Sigmoid colon (tissue), 4 donors: ENCODE results near the gene ZMIZ1.
A peak's percentile ranks its signal among the peaks of the same experiment; 100 is the strongest.

Source experiments
- EP300 ChIP-seq, 4 donors: sonication (generic); formaldehyde crosslinking; IDR thresholded peaks; one replicate each; pipeline ENCODE4 v1.6.1; 2017; ENCODE audit warnings: antibody characterized with exemption in 4 of 4
- POLR2A ChIP-seq, 2 donors: fragments of 450-650 bp; IDR thresholded peaks; one replicate each; pipeline ENCODE4 v1.6.1; 2016; ENCODE audit warnings: antibody characterized with exemption in 2 of 2, mild to moderate bottlenecking in 2 of 2, moderate library complexity in 2 of 2
- POLR2AphosphoS5 ChIP-seq, 4 donors: sonication (generic); formaldehyde crosslinking; IDR thresholded peaks; one replicate each; pipeline ENCODE4 v1.6.1; 2017; ENCODE audit warnings: antibody characterized with exemption in 4 of 4
- TF ChIP-seq, protein P1 (sequence below), 4 experiments: fragments of 450-650 bp in 3 of 4; fragments of 200-600 bp in 1 of 4; IDR thresholded peaks; one replicate each; pipeline ENCODE4 v1.5.1; 2016 to 2019; ENCODE audit warnings: antibody characterized with exemption in 4 of 4, mild to moderate bottlenecking in 3 of 4, moderate library complexity in 2 of 4

DNA sequence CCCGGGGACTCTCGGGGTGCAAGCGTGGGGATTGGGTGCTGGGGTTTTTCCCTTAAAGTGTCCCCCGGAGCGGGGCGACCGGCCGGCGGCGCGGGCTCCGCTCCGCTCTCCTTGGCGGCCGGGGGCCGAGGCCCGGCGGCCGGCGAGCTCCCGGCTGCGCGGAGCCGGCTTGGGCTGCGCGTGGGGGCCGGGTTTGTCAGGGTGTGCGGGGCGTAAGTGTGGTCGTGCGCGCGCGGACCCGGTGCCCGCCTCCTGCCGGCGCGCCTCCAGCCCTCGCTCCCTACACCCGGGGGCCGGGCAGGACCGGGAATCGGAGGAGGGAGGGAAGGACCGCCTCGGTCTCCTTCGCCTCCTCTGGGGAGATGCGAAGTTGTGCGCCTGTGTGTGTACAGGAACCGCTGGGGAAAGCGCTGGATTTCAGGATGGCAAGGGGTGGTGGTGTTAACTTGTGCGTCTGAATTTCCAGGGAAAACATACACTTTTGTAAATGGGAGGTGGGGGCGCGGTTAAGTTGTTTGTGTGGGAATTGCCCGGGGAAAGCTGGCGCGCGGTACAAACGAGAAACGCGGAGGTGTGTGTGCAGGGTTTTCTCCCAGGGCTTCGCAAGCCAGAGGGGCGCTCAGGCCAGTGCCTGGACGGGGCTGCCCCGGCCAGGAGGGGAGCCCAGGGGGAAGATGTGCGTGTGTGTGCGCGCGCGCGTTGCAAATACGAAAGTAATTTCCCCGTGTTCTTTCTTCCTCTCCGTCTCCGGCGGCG lies 737 bp downstream of the ZMIZ1 start:
- TF ChIP-seq, protein P1, sequence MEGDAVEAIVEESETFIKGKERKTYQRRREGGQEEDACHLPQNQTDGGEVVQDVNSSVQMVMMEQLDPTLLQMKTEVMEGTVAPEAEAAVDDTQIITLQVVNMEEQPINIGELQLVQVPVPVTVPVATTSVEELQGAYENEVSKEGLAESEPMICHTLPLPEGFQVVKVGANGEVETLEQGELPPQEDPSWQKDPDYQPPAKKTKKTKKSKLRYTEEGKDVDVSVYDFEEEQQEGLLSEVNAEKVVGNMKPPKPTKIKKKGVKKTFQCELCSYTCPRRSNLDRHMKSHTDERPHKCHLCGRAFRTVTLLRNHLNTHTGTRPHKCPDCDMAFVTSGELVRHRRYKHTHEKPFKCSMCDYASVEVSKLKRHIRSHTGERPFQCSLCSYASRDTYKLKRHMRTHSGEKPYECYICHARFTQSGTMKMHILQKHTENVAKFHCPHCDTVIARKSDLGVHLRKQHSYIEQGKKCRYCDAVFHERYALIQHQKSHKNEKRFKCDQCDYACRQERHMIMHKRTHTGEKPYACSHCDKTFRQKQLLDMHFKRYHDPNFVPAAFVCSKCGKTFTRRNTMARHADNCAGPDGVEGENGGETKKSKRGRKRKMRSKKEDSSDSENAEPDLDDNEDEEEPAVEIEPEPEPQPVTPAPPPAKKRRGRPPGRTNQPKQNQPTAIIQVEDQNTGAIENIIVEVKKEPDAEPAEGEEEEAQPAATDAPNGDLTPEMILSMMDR (IDR thresholded peaks at IDR 0.05), result no peak
- no peak for TF ChIP-seq EP300 (IDR thresholded peaks at IDR 0.05)
- TF ChIP-seq POLR2AphosphoS5 (IDR thresholded peaks at IDR 0.05), result peak; percentile 3 to 76 (median 35)
- TF ChIP-seq POLR2A (IDR thresholded peaks at IDR 0.05), result peak in 1 of 2 donors; percentile 36
